AG04449 (cell line): Measurements from ENCODE around the gene DAB2IP.

Experiments
- CTCF ChIA-PET: fragments of 350-600 bp; formaldehyde crosslinking; extraction: SDS; loops from one replicate; lab custom pipeline; 2021; ENCODE audit warnings: antibody characterized with exemption; lab: Yijun Ruan, JAX
- POLR2A ChIA-PET: fragments of 400-600, 350-600 bp; formaldehyde crosslinking; extraction: SDS; loops from one replicate; lab custom pipeline; 2020; ENCODE audit warnings: antibody characterized with exemption, inconsistent platforms; lab: Yijun Ruan, JAX
- DNase-seq: peaks from one replicate; pipeline ENCODE4 v3.0.0-alpha.2; 2010; ENCODE audit warnings: low read depth, low spot score
- H3K4me3 ChIP-seq: 2 replicates; pipeline ENCODE4 v1.5.1; 2011; ENCODE audit warnings: low read depth, mild to moderate bottlenecking, control low read depth, low read length
- TF ChIP-seq, protein P1 (sequence below): IDR thresholded peaks from one replicate; pipeline ENCODE4 v1.5.1; 2011; ENCODE audit warnings: mild to moderate bottlenecking, moderate library complexity, low read length, control low read depth, inconsistent platforms; ENCODE audit not compliant: insufficient read depth; ENCODE audit errors: missing control alignments

DAB2IP gene

GRCh38 chr9:121678501-121679022 is 27.1 kb downstream of the DAB2IP start:
- H3K4me3 ChIP-seq = no peak overlapping the region
- ChIA-PET CTCF (interaction anchor here (0.5 to 10.8 kb wide), 7 partner anchors 8 to 528 kb away, joined by 3 to 140 read pairs (median 9); no protein-coding TSS in a partner anchor), POLR2A (no interaction called here)
- no peak for DNase-seq
- TF ChIP-seq, protein P1, sequence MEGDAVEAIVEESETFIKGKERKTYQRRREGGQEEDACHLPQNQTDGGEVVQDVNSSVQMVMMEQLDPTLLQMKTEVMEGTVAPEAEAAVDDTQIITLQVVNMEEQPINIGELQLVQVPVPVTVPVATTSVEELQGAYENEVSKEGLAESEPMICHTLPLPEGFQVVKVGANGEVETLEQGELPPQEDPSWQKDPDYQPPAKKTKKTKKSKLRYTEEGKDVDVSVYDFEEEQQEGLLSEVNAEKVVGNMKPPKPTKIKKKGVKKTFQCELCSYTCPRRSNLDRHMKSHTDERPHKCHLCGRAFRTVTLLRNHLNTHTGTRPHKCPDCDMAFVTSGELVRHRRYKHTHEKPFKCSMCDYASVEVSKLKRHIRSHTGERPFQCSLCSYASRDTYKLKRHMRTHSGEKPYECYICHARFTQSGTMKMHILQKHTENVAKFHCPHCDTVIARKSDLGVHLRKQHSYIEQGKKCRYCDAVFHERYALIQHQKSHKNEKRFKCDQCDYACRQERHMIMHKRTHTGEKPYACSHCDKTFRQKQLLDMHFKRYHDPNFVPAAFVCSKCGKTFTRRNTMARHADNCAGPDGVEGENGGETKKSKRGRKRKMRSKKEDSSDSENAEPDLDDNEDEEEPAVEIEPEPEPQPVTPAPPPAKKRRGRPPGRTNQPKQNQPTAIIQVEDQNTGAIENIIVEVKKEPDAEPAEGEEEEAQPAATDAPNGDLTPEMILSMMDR = no peak

DNA sequence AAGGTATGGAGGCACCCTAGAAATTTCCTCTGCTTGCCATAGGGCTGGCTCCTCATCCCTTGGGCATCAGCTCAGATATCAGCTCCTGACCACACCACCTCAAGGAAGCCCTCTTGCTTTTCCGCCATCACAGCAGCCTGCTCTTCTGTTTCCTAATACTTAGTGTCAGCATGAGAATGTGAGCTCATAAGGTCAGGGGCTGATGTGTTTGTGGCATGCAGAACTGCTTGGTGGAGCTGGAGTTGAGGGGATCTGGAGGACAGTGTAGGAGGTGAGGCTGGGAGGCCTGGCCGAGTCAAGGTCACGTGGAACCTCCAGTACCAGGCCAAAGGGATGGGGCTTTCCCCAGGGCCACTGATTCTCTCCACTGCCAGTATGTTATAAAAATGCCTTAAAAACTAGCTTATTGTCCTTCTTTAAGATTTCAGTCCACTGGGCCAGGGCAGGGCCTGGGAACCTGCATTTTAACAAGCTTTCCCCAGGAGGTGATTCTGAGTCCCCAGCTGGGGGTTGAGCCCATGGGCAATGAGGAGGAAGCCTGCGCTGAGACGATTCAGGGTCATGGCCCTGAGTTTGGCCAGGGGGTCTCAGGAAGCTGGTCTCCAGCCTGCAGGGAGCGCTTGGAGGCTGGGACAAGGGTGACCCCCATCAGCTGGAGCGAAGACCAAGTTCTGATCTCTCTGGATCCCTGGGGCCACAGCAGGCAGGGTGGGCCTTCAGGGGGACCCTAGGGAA is 28.6 kb downstream of the DAB2IP start:
- no peak overlapping the region for H3K4me3 ChIP-seq
- CTCF ChIA-PET = interaction anchor here (0.9 to 10.8 kb wide), 11 partner anchors 6 to 357 kb away, joined by 3 to 140 read pairs (median 6); no protein-coding TSS in a partner anchor
- TF ChIP-seq, protein P1 = no peak
- POLR2A ChIA-PET = interaction anchor here (0.6 kb wide), 1 partner anchor 38 kb away, joined by 3 read pairs; no protein-coding TSS in a partner anchor
- DNase-seq = no peak

DNA sequence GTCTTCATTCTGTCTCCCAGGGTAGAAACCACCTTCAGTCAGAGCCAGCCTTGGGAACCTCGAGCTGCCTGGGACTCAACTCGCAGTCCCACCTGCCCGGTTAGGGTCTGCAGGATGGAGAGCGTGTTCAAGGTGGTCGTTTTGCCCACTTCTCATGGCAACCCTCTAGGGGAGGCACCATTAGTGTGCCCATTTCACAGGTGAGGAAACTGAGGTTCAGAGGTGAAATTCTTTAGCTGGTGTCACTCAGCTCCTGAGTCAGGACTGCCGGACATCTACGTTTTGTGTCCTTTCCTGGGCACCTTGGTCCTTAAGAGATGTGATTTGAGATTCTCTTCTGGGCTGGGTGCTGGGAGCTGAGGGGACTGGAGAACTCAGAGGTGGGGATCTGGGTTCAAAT is 30.0 kb downstream of the DAB2IP start:
- POLR2A ChIA-PET = interaction anchor here (0.7 kb wide), 1 partner anchor 11 kb away, joined by 3 read pairs; no protein-coding TSS in a partner anchor
- TF ChIP-seq, protein P1 = no peak
- DNase-seq = no peak
- CTCF ChIA-PET = interaction anchor here (0.9 to 10.8 kb wide), 6 partner anchors 16 to 134 kb away, joined by 4 to 140 read pairs (median 7); no protein-coding TSS in a partner anchor
- no peak overlapping the region for H3K4me3 ChIP-seq

- TF ChIP-seq, protein P1 = no peak
- ChIA-PET CTCF (interaction anchor here (1.1 to 10.8 kb wide), 9 partner anchors 7 to 420 kb away, joined by 3 to 140 read pairs (median 11); no protein-coding TSS in a partner anchor), POLR2A (no interaction called here)
- no peak overlapping the region for H3K4me3 ChIP-seq
- no peak for DNase-seq
Measured at GRCh38 chr9:121682201-121682600, 30.8 kb downstream of the DAB2IP start.

DNA sequence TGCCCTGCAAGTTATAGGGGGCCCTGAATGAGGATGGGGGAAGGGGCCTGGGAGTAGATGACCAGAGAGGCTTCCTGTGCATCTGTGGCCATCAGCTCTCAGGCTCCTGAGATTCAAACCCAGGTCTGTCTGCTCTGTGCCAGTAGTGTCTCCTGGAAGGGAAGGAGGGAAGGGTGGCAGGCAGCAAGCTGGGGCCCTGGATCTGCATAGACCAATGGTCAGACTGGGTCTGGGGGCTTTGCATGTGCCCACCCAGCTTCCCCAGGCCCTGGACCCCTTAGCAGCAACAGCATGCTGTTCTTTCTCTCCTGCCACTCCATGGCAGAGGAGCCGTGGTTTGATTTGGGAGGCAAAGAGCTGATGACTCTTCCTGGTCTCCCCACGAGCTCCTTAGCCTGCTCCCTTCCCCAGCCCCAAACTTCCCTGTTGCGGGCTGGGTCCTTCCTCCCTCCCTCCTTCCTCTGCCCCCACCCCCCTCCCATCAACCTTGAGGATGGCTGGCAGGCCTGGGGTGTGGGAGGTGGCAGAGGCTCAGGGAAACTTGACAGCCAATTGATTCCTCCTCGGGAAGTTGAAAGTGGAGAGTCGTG is 31.6 kb downstream of the DAB2IP start:
- no peak for DNase-seq
- ChIA-PET CTCF (interaction anchor here (0.7 to 11.1 kb wide), 22 partner anchors 7 to 668 kb away, joined by 3 to 146 read pairs (median 6); no protein-coding TSS in a partner anchor), POLR2A (interaction anchor here (0.6 to 1.2 kb wide), 3 partner anchors 9 to 322 kb away, joined by 3 to 4 read pairs (median 3); no protein-coding TSS in a partner anchor)
- TF ChIP-seq, protein P1 = no peak
- H3K4me3 ChIP-seq = no peak overlapping the region
